GM04503 (cell line): ENCODE data around the gene SYTL3.

Experiments
- DNase-seq: peaks from one replicate; pipeline ENCODE4 v3.0.0-alpha.2; 2012; ENCODE audit warnings: low read depth

Gene SYTL3

DNA sequence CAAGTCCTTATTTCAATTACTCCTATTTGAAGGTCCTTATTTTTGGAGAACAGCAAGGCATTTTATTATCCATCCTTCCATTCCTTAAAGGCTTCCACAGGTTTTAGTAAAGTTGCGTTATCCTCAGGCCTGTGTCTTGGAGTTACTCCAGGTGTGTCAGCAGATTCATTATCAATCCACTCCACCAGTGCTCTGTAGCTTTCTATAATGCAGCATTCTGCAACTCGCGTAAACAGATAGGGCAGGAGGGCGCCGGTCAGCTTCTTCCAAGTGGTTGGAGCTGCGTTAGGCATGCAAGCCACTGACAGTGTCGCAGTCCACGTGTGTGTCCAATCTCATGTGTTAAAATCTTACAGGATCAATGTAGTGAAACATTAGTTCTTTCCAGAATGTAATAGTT is 75.8 kb downstream of the SYTL3 start:
- no peak for DNase-seq

DNA sequence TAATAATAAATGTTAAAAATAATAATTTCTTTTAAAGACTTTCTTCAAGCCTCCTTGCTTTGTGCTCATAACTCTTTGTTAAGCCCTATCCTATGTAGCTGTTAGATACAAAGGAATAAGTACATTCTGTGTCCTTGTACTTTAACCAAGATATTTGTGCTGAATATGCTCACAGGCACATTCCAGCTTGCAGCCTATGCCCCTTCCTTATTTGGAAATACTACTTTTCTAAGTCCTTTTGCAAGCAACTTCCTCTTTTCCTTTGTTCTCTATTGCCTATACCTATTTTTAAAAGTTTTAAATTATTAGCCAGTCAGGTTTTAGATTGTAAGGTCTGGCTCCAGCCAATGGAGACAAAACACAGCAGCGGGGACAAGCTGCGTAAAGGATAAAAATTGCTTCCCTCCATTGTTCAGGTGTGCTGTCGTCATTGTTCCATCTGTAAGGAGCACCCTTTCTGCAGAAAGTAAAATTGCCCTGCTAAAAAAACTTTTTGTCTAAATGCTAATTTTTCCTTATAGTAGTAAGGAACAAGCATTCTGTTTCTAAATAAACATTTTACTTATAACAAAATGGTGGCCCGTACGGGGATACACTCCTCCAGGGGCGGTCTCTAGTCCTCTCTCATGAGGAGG is 80.2 kb downstream of the SYTL3 start:
- DNase-seq, result no peak

DNA sequence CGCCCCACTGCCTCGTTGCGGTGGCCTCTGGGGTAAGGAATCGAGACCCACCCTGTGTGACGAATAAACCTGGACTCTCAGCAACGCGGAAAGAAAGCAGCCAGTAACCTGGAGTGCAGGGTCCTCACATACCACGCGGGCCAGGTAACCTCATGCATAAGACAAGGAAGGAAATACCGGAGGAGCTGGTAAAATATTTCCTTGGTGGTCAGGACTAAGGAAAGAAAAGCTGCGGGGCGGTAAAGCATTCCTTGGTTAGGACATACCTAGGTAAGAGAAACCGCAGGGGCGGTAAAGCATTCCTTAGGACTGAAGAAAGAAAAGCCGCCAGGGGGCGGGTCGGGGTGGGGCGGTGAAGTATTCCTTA is 80.7 kb downstream of the SYTL3 start:
- no peak for DNase-seq

DNA sequence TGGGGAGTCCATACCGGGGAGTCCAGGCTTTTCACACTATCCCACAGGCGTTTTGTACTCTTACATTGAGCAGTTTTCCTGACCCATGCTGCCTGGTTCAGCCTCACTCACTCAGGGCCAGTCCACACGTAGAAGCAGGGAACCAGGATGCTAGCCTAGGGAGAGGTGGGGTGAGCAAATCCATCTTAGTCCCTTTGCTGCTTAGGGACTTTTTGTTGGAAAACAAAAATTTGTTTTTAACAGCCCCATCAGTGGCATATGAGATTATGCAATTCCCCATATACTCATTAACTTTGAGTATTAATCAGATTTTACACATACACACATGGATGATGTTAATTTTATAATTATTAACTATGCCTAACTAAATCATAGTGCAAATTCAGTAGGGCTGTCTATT is 85.2 kb downstream of the SYTL3 start:
- DNase-seq, result no peak

DNA sequence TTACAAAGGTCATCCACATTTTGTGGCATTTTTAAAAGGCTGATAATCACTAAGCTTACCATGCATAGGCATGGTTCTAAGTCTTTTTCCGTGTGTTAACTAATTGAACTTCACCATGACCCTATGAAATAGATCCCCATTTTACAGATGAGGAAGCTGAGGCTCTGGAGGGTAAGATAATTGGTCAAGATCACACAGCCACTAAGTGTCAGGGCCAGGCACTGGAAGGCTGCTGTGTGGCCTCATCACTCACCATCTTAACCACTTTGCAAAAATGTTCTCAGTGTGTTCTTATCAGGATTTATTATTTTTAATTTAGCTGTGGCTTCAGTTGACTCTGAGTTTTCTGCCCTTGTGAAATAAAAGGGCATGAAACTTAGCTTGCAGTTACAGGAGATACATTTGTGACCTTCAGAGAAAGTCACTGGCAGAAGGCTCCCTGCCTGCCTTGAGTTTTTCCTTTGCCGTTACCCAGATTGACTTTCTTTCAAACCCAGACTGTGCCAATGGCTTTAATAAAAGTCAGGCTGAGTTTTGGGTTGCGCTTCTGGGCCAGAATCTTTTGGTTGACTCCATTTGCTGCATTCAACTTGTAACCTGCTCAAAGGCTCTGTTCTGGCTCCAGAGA is 87.3 kb downstream of the SYTL3 start:
- no peak for DNase-seq

DNA sequence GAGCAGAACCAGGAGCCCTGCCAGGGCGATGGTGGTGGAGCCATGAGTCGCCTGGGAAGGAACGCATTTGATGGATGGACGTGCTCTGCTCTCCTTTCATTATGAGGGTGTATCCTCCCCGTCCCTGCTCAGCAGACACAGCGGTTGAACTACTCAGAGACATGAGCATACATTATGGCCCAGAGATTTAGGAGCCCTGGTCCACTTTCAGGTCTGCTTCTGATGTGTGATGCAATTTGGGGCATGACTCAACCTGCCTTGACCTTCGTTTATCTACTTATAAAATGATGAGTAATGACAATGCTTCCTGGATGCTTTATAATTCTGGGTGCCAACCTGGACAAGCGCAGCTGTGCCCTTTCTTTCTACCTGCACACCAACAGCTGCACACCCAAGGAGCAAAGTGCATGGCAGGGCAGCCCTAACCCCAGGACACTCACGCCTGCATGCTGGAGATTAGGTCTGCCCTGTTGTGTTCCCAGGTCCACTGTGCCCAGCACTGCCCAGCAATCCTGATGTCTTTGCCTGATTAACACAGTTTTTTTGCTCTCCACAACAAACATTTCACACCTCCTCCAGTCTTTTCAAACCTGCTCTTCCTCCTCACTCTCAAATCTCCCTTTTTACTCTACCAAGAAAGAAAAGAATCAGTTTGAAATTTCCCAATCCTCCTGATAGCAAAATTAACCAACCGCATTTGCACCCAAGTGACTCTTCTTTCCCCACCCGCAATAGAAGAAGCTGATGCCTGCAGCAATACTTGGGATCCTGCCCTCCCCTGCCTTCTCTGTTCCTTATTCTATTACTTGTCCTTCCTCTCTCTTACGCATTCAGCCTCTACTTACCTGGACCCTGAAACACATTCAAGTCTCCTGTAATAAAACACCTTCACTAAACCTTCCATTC is 88.1 kb downstream of the SYTL3 start:
- DNase-seq, result peak; percentile 14

DNA sequence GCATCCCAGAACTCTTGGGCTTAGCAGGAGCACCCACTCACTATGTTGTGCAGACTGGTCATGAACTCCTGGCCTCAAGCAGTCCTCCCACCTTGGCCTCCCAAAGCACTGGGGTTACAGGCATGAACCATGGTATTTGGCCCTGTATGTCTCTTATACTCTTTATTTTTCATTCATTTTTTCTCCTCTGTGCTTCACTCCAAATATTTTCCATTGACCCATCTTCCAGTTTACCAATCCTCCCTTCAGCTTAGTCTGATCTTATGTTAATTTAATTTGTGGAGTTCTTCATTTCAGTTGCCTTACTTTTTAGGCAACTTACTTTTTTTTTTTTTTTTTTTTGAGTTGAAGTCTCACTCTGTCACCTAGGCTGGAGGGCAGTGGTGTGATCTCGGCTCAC is 89.8 kb downstream of the SYTL3 start:
- DNase-seq, result no peak

DNA sequence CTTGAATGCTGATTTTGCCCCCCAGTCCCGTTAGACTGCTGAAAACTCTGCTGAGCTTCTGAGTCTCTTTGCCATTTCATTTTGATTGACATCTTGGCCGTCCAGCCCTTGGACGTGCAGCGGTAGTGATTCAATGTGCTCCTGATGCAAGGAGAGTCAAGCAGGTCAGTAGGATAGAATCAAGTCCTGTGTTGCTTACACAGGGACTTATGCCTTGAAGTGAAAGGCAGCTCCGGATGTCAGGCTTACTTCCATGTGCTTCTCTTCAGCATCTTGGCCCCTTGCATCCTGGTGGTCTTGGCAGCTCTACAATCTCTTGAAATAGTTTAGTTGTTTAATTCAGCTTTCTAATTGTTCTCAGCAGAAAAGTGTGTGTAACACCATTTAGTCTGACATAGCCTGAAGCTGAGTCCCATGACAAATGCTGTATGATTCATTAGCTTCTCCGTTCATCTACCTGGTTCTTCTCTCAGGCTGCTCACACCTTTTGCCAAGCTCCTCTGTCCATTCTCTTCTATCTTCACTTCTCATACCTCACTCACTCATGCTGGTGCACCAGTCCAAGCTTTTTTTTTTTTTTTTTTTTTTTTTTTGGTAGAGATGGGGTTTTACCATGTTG is 93.3 kb downstream of the SYTL3 start:
- DNase-seq, result no peak

DNA sequence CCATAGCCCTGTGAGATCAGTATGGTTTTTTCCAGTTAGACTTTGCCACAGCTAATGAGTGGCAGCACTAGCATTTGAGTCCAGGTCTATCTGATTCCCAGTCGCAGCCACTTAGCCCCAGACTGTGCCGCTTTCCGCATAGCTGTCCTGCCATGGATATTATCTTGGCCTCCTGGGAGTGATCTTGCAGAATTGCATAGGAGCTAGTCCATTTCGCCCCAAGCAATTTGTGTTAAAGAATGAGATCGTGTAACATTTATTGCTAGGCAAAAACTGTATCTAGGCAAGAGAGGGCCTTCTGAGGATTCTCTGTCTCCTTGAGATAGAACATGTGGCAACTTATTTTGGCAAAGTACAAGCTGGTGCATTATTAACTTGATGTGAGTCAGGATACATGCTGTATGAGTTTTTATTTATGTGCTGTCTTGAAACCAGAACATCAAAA is 95.2 kb downstream of the SYTL3 start:
- DNase-seq, result no peak

DNA sequence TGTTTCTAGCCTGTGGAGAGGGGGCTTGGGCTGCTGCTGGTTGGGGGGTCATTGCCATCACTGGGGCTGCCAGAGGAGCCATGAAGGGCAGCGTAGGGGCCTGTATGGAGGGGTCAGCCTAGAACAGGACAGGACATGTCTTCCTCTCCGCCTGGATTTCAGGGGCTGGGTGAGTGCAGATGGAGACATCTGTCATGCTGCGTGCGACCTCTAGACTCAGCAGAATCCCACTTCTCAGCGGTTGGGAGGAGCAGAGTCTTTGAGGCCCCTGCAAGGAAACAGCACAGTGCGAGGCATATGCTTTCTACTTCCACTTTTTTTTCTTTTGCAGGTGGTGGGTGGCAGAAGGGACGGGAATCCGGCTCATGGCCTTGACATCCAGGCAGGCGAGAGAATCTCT is 101.4 kb downstream of the SYTL3 start:
- DNase-seq, result no peak

DNA sequence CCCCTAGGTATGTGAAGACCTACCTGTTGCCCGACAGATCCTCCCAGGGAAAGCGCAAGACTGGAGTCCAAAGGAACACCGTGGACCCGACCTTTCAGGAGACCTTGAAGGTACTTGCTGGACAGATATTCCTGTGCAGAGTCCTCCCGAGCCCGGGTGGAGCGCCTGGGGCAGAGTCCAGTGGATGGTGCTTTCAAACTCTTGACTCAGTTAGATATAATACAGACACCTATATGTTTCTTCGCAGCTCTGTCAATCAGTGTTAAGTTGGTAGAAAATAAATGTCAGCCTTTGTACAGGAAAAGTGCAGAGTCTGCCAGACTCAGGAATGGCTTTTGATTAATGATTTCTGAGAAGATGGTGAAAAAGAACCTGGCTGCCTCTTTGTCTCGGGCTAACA is 102.1 kb downstream of the SYTL3 start:
- DNase-seq, result no peak

DNA sequence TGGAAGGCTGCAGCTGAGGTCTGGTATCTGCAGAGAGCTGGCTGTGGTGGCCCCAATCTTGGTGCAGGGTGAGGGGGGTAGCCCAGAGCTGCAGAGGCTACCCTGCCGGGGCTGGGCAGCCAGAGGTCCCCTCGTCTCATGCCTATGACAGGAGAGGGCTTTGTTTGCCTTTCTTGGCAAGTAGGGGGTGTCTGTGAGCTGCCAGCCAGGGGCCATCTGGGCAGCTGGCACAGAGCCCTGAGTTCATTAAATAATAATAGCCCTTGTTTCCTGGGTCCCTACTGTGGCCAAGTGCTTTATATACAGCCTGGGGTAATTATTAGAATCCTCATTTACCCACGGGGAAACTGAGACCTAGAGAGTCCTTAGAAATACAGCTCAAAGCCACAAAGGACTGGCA is 102.8 kb downstream of the SYTL3 start:
- DNase-seq, result no peak

DNA sequence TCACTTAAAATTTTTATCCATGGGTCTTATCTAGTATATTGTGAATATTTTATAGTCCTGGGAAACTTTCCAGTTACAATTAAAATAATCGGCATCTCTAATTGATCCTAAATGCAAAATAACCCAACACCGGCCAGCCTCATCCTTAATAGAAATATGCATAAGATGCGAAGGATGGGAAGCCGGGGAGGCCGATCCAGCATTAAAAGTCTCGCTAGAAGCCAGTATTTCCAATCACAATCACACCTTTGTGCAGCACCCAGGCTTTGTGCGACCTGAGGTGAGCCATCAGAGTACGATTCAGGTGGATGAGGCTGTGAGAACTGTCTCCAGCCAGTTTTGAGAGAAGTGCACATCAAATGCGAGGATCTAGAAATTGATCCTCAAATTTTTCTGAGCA is 104.0 kb downstream of the SYTL3 start:
- no peak for DNase-seq

DNA sequence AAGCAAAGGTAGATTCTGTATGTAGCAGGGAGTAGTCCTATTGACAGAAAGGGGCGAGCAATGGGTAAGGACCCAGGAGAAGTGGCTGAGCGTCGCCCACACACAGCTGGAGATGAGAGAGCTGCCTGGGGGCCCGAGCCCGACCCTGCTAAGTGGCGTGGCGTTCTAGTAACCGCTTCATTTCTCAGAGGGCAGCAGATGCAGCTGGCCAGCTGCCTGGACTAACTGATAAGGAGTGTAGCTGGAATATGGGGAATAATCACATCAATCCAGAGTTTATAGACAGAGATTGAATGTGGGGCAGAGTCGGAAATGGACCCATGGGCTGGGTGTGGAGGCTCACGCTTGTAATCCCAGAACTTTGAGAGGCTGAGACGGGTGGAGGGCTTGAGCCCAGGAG is 104.9 kb downstream of the SYTL3 start:
- no peak for DNase-seq

DNA sequence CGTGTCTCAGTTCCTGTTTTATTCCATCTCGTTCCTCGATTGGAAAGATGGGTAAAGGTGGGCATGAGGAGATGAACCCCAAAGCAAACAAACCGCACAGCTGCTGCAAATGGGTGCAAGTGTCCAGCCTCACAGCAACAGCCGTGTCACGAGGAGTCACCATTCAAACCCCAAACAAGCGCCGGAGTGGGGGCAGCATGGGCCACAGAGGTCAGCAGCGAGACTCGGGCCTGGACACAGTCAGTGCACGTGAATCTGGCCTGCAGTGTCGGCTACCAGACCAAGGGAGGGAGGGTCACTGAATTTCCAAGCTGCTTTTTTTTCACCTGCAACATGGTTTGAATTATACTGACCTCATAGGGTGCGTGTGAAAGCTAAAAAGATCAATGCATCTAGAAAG is 105.8 kb downstream of the SYTL3 start:
- DNase-seq, result no peak

DNA sequence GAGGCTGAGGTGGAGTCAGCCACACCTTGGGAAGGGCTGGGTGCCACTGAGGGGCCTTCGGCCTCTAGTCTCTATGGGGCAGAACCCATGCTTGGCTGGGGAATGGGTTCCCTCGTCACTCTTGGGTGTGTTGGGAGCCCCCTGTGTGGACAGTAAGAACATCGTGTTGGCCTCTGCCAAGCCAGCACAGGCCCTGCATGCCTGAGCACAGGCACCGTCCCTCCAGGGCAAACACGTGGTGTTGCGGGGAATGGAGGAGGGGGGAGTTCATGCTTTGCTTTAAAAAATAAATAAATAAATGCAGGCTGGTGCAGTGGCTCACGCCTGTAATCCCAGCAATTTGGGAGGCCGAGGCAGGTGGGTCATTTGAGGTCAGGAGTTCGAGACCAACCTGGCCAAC is 106.3 kb downstream of the SYTL3 start:
- DNase-seq, result no peak

DNA sequence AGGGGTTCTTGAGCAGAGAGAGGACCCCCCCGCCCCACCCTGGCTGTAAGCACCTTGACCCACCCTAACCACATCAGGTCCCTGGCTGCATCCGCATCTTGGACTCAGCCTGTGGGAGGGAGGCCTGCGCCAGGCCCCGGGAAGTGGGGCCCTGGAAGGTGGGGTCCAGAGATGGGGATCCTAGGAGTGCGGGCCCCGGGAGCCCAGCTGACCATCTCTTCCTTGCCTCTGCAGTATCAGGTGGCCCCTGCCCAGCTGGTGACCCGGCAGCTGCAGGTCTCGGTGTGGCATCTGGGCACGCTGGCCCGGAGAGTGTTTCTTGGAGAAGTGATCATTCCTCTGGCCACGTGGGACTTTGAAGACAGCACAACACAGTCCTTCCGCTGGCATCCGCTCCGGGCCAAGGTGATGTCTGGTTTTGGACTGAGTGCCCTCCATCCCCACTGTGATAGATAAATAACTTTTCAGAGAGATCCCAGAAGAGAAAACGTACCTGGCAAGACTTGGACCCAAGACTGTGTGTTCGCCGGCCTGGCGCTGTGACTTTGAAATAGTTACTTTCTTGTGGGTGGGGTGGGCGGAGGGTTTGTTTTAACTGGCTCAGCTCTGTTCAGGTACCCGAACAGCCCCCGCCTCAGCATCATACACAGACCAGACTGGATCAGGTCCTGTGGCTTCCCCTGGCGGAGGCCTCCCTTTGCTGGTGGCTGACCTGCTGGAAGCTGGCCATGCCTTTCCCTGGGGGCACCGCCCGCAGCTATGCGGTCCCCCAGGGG is 107.3 kb downstream of the SYTL3 start:
- no peak for DNase-seq

DNA sequence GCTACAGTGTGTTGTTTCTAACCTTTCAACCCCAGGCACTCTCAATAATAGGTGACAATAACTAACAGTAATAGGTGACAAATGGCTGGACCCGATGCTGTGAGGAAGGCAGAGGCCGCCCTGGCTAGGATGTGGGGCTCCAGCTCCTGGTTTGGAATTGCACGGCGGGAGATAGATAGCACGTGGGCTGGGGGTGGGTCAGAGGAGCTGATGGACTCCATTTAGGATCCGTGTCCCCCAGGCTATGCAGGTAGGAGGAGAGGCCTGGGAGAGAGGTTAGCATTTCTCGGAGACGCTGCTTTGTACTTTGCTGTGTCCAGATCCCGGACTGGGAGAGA is 107.9 kb downstream of the SYTL3 start:
- DNase-seq, result no peak

DNA sequence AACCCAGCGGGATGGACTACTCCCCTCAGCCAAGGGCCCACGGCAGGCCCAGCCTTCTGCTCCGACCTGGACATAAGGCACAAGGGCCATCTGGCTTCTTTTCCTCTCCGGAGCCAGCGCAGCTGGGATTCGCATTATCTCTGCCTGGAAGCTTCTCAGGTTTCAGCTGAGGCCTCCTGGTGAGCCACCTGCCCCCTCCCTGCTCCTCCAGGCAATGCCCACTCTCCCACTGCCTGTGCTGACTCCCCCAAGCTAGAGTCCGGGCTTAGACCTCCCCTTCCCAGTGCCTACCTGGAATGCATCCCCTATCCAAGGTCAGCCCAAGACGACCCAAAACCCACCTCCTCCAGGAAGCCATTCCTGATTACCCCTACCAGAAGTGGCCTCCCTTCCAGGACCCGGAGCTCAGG is 108.6 kb downstream of the SYTL3 start:
- no peak for DNase-seq

DNA sequence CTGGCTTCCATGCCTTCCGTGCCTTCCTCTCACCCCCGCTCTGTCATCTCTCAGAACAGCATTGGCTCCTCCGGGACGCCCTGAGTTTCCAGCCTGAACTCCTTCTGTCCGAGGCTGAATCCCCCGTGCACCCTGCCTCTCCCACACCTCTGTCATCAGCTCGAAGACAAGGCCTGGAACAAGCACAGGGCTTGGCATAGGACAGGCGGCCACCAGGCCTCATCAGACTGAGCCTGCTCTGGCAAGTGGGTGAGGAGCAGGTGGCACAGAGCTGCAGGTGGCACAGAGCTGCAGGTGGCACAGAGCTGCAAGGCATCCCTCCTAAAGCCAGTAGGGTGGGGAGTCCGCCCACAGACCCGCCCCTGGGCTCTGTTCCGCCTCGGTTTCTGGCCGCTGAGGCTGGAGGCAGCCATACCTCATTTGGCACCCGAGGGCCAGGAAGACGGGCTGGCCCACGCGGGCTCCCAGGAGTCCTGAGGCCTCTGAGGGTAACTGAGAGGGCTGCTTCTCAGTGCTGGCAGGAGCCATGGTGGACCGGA is 109.2 kb downstream of the SYTL3 start:
- DNase-seq, result no peak

DNA sequence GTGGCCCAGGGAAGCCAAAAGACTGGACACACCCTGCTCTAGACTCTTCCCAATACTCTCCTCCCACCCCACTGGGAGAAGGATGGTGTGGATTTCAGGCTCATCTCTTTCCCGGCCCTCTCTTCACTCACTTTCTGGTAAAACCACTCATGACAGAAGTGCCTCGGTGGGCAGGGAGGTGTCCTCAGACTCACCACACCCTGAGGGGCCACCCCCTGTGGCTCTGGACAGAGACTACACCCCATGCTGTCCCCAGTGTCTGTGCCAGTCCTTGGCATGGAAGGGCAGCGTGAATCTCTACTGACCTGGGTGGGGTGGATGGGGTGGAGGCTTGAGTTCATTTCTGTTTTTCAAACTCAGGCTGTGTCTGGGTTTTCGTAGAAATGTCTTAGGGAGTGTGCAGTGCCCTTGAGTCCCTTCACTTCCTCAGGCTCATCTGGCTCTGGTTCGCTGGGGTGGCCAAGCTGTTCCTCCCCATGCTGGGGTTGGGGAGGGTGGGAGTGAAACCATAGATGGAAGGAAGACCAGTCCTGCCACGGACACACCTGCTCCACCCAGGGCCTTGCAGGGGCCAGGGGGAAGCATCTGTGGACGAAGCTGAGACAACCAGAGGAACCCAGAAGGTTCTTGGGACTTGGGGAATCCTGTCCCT is 110.2 kb downstream of the SYTL3 start:
- no peak for DNase-seq
